Upper lobe of left lung (tissue), 4 donors: ENCODE results near the gene ARFGEF3.

Source experiments
- EP300 ChIP-seq, 4 donors: sonication (generic); formaldehyde crosslinking; IDR thresholded peaks; one replicate each; pipeline ENCODE4 v1.5.1; 2017; ENCODE audit warnings: antibody characterized with exemption in 4 of 4, control low read depth in 2 of 4
- POLR2A ChIP-seq, 4 donors: fragments of 450-650 bp; IDR thresholded peaks; one replicate each; pipeline ENCODE4 v1.5.1; 2016 to 2017; ENCODE audit warnings: antibody characterized with exemption in 4 of 4, mild to moderate bottlenecking in 2 of 4
- POLR2AphosphoS5 ChIP-seq, 2 donors: sonication (generic); formaldehyde crosslinking; IDR thresholded peaks; one replicate each; pipeline ENCODE4 v1.5.1; 2017; ENCODE audit warnings: antibody characterized with exemption in 2 of 2
- TF ChIP-seq, protein P1 (sequence below), 6 experiments: fragments of 450-650 bp in 4 of 6; fragments of 200-600 bp in 2 of 6; sonication (generic) in 2 of 6; IDR thresholded peaks; one replicate each; pipeline ENCODE4 v1.5.1; 2016 to 2019; ENCODE audit warnings: antibody characterized with exemption in 6 of 6

DNA sequence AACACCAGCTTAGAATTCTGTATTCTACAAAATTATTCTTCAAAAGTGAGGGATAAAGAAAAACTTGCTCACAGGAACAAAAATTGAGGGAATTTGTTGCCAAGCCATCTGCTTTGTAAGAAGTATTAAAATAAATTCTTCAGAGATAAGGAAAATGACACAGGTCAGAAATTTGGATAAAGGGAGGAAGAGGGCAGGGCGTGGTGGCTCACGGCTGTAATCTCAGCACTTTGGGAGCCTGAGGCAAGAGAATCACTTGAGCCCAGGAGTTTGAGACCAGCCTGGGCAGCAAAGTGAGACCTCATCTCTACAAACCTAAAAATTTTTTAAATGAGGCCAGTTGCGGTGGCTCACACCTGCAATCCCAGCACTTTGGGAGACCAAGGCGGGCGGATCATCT lies 227.8 kb downstream of the ARFGEF3 start:
- TF ChIP-seq, protein P1, sequence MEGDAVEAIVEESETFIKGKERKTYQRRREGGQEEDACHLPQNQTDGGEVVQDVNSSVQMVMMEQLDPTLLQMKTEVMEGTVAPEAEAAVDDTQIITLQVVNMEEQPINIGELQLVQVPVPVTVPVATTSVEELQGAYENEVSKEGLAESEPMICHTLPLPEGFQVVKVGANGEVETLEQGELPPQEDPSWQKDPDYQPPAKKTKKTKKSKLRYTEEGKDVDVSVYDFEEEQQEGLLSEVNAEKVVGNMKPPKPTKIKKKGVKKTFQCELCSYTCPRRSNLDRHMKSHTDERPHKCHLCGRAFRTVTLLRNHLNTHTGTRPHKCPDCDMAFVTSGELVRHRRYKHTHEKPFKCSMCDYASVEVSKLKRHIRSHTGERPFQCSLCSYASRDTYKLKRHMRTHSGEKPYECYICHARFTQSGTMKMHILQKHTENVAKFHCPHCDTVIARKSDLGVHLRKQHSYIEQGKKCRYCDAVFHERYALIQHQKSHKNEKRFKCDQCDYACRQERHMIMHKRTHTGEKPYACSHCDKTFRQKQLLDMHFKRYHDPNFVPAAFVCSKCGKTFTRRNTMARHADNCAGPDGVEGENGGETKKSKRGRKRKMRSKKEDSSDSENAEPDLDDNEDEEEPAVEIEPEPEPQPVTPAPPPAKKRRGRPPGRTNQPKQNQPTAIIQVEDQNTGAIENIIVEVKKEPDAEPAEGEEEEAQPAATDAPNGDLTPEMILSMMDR (IDR thresholded peaks at IDR 0.05): no peak
- TF ChIP-seq POLR2A (IDR thresholded peaks at IDR 0.05) (no peak), POLR2AphosphoS5 (IDR thresholded peaks at IDR 0.05) (no peak), EP300 (IDR thresholded peaks at IDR 0.05) (no peak)
